K562 (cell line): ENCODE measurements around the gene ACTR8. TPM values are rescaled to one million over a fixed set of nuclear protein-coding genes. Genes with fewer than 3 reads are reported as not detected.

Source experiments
- ARID4B ChIP-seq: sonication (generic); formaldehyde crosslinking; IDR thresholded peaks from 2 replicates; pipeline ENCODE4 v1.8.0; 2022; ENCODE audit warnings: mild to moderate bottlenecking, missing genetic modification reagents
- BMI1 ChIP-seq: fragments of 150-350 bp; IDR thresholded peaks from 2 replicates; pipeline ENCODE4 v1.6.1; 2014; ENCODE audit warnings: low read length
- BRD9 ChIP-seq: fragments of 450-650 bp; IDR thresholded peaks from 2 replicates; pipeline ENCODE4 v1.6.1; 2018; ENCODE audit warnings: low read depth; ENCODE audit not compliant: partially characterized antibody
- CBFA2T3 ChIP-seq: fragments of 450-650 bp; IDR thresholded peaks from 2 replicates; pipeline ENCODE4 v1.6.1; 2017
- DIDO1 ChIP-seq: fragments of 450-650 bp; IDR thresholded peaks from 2 replicates; pipeline ENCODE4 v1.6.1; 2016; ENCODE audit warnings: low read depth, missing biosample characterization, missing genetic modification characterization
- GABPB2 ChIP-seq: fragments of 250-450 bp; sonication (Bioruptor Pico); conservative IDR thresholded peaks from 2 replicates; pipeline ENCODE4 v1.5.1; 2021; ENCODE audit warnings: mild to moderate bottlenecking
- GTF2F1 ChIP-seq: IDR thresholded peaks from 2 replicates; pipeline ENCODE4 v1.6.1; 2011; ENCODE audit warnings: low read depth, low read length, improper control_type of control experiment
- MIER1 ChIP-seq: fragments of 450-650 bp; IDR thresholded peaks from 2 replicates; pipeline ENCODE4 v1.6.1; 2016; ENCODE audit warnings: antibody characterized with exemption, mild to moderate bottlenecking, low read depth
- NCOA1 ChIP-seq: fragments of 450-650 bp; IDR thresholded peaks from 2 replicates; pipeline ENCODE4 v1.6.1; 2016; ENCODE audit warnings: low read depth
- NCOA4 ChIP-seq: fragments of 450-650 bp; IDR thresholded peaks from 2 replicates; pipeline ENCODE4 v1.6.1; 2018; ENCODE audit warnings: mild to moderate bottlenecking; ENCODE audit not compliant: partially characterized antibody
- PCBP2 ChIP-seq: fragments of 200-400 bp; formaldehyde crosslinking; IDR thresholded peaks from 2 replicates; pipeline ENCODE4 v1.6.1; 2018; ENCODE audit warnings: low read length, low read depth, mild to moderate bottlenecking, moderate library complexity; ENCODE audit not compliant: poor library complexity, severe bottlenecking
- RBM39 ChIP-seq: fragments of 200-400 bp; formaldehyde crosslinking; optimal IDR thresholded peaks from 2 replicates; pipeline ENCODE3; 2018; ENCODE audit warnings: low read depth, low read length
- RCOR1 ChIP-seq, 2 experiments: IDR thresholded peaks; 2 replicates each; pipeline ENCODE4 v1.6.1; 2012; ENCODE audit warnings: low read depth in 2 of 2, low read length in 2 of 2, borderline replicate concordance in 1 of 2, improper control_type of control experiment in 1 of 2
- SLC30A9 ChIP-seq: fragments of 250-450 bp; sonication (Bioruptor Pico); IDR thresholded peaks from 2 replicates; pipeline ENCODE4 v1.8.0; 2022; ENCODE audit warnings: mild to moderate bottlenecking, moderate library complexity
- TAF1 ChIP-seq: IDR thresholded peaks from 2 replicates; pipeline ENCODE4 v1.6.1; 2011; ENCODE audit warnings: mild to moderate bottlenecking, low read length, moderate library complexity; ENCODE audit not compliant: insufficient read depth, control insufficient read depth, severe bottlenecking; ENCODE audit errors: extremely low read depth
- THRA ChIP-seq: fragments of 450-650 bp; IDR thresholded peaks from 2 replicates; pipeline ENCODE4 v1.6.1; 2017; ENCODE audit warnings: mild to moderate bottlenecking, moderate library complexity
- ZBTB2 ChIP-seq: fragments of 450-650 bp; IDR thresholded peaks from 2 replicates; pipeline ENCODE4 v1.6.1; 2016; ENCODE audit warnings: antibody characterized with exemption
- ZNF165 ChIP-seq: fragments of 250-450 bp; sonication (Bioruptor Pico); IDR thresholded peaks from 2 replicates; pipeline ENCODE4 v1.4.0; 2020; ENCODE audit warnings: borderline replicate concordance
- ZNF184 ChIP-seq: sonication (generic); formaldehyde crosslinking; IDR thresholded peaks from 2 replicates; pipeline ENCODE4 v1.5.0; 2020; ENCODE audit warnings: missing genetic modification reagents
- ZNF24 ChIP-seq: fragments of 450-650 bp; IDR thresholded peaks from 2 replicates; pipeline ENCODE4 v1.6.1; 2016
- ZNF384 ChIP-seq: IDR thresholded peaks from 2 replicates; pipeline ENCODE4 v1.6.1; 2012; ENCODE audit warnings: low read depth, low read length, improper control_type of control experiment
- ZNF644 ChIP-seq: fragments of 200-800 bp; sonication (Bioruptor generic); IDR thresholded peaks from 2 replicates; pipeline ENCODE4 v1.6.1; 2016; ENCODE audit warnings: low read depth, missing genetic modification characterization, missing compliant biosample characterization
- ZNF780A ChIP-seq: fragments of 250-450 bp; sonication (Bioruptor Pico); IDR thresholded peaks from 2 replicates; pipeline ENCODE4 v1.5.0; 2021; ENCODE audit warnings: mild to moderate bottlenecking
- polyA plus RNA-seq, 8 experiments: library from polyadenylated mRNA; depleted of rRNA in 4 of 8; stranded (reverse) in 5 of 8; unstranded in 3 of 8; fragments of >200 nt; fragmentation: Nextera tagmentation in 2 of 8; fragmentation: Illumina TruSeq in 1 of 8; extraction: Ambion mirVana in 2 of 8; extraction: Trizol in 1 of 8; gene quantifications; 2 replicates each; pipeline versions ENCODE4 v1.2.1 to v1.2.3, GENCODE V29; 2011 to 2014; ENCODE audit warnings: inconsistent platforms in 1 of 8, missing spikeins in 1 of 8
- total RNA-seq, 7 experiments: library from RNA; depleted of rRNA in 6 of 7; stranded (reverse); fragments of >200 nt in 6 of 7; fragmentation: Illumina TruSeq in 2 of 7; extraction: Trizol in 2 of 7; gene quantifications; 2 replicates each; pipeline versions ENCODE4 v1.2.1 to v1.2.3, GENCODE V29; 2011 to 2021; ENCODE audit warnings: low replicate concordance in 1 of 7

Gene ACTR8
- total and polyA plus RNA-seq, 9 of the 15 experiments (the other 6 are each of a cell fraction or from before 2014, with no cell fraction given) = 4.8 to 24.2 (median 17.5) TPM

GRCh38 chr3:53881691-53882593, at the start of gene ACTR8 (continued):
- TF ChIP-seq ARID4B (no peak), GABPB2 (CRISPR knock-in tag) (no peak), RCOR1 (IDR thresholded peaks at IDR 0.05; ENCODE audit: borderline replicate concordance in 1 of 2, low read depth in 2 of 2, low read length in 2 of 2) (no peak), NCOA4 (no peak), ZNF384 (no peak), RBM39 (no peak), DIDO1 (tag) (no peak), BRD9 (no peak), THRA (no peak), ZNF644 (no peak), NCOA1 (no peak), ZNF165 (CRISPR knock-in tag) (no peak), MIER1 (no peak), ZNF24 (no peak), PCBP2 (no peak), GTF2F1 (no peak), SLC30A9 (CRISPR knock-in tag) (no peak), TAF1 (peak; percentile 95), BMI1 (no peak), ZBTB2 (peak; percentile 85; the same call in 1 of the 2 replicates), CBFA2T3 (no peak), ZNF184 (CRISPR knock-in tag) (no peak), ZNF780A (CRISPR knock-in tag) (no peak)
